Vagina (tissue), 2 donors: ENCODE measurements around the gene CBFA2T2.

Experiments
- CTCF ChIP-seq, 3 experiments: fragments of 450-650 bp in 2 of 3; fragments of 200-600 bp in 1 of 3; sonication (generic) in 1 of 3; IDR thresholded peaks; one replicate each; pipeline ENCODE4 v1.5.1; 2017 to 2019; ENCODE audit warnings: antibody characterized with exemption in 3 of 3, mild to moderate bottlenecking in 2 of 3, moderate library complexity in 2 of 3
- POLR2AphosphoS5 ChIP-seq, 2 donors: sonication (generic); formaldehyde crosslinking; IDR thresholded peaks; one replicate each; pipeline ENCODE4 v1.9.0; 2017; ENCODE audit warnings: antibody characterized with exemption in 2 of 2, mild to moderate bottlenecking in 2 of 2, low read depth in 1 of 2; ENCODE audit not compliant: insufficient read depth in 1 of 2

- TF ChIP-seq CTCF (IDR thresholded peaks at IDR 0.05), result no peak
- no peak for TF ChIP-seq POLR2AphosphoS5 (IDR thresholded peaks at IDR 0.05; ENCODE audit: insufficient read depth in 1 of 2, low read depth in 1 of 2)
Measured at GRCh38 chr20:33604084-33604990, 114.4 kb downstream of the CBFA2T2 start.
